RPMI7951 (cell line): Measurements from ENCODE around the gene FOXO1. TPM values are rescaled to one million over a fixed set of nuclear protein-coding genes. Genes with fewer than 3 reads are reported as not detected.

ENCODE experiments used
- DNase-seq: peaks from one replicate; pipeline ENCODE4 v3.0.0-alpha.2; 2012; ENCODE audit warnings: low read depth
- total RNA-seq: library from RNA; depleted of rRNA; stranded (reverse); fragments of >200 nt; shearing (Covaris generic); gene quantifications from 2 replicates; pipeline ENCODE4 v1.2.3, GENCODE V29; 2014; rRNA removed

FOXO1 gene
- total RNA-seq, 1 experiment from 2014 or later = 1.6 TPM

- DNase-seq = no peak
Observed at GRCh38 chr13:40508767-40509342, 157.6 kb downstream of the FOXO1 start.

- DNase-seq = peak; percentile 19
Observed at GRCh38 chr13:40508127-40508526, 158.3 kb downstream of the FOXO1 start.

- DNase-seq = no peak
Observed at GRCh38 chr13:40506592-40507446, 159.6 kb downstream of the FOXO1 start.

Other genes with a start within 250 kb of the FOXO1 start
- gene MRPS31, start 104.5 kb upstream of the FOXO1 start, total RNA-seq = 17.3 and 17.8 TPM in 2 replicates
- gene SLC25A15, start 123.0 kb upstream of the FOXO1 start, total RNA-seq = 17.8 and 23.7 TPM in 2 replicates